GM23248 (cell line): ENCODE measurements around the gene LTBP3. TPM values are rescaled to one million over a fixed set of nuclear protein-coding genes. Genes with fewer than 3 reads are reported as not detected.
A peak's percentile ranks its signal among the peaks of the same experiment; 100 is the strongest.

Source experiments
- DNase-seq: peaks from one replicate; pipeline ENCODE4 v3.0.0-alpha.2; 2015
- H2AFZ ChIP-seq: fragments of 200-600 bp; sonication (generic); 2 replicates; pipeline ENCODE4 v1.6.1; 2016; ENCODE audit warnings: antibody characterized with exemption
- H3F3A ChIP-seq: fragments of 200-600 bp; sonication (generic); 2 replicates; pipeline ENCODE4 v1.6.1; 2016; ENCODE audit warnings: mild to moderate bottlenecking, antibody characterized with exemption, mixed run types; ENCODE audit not compliant: insufficient read depth
- H3K27ac ChIP-seq: fragments of 200-600 bp; sonication (generic); 2 replicates; pipeline ENCODE4 v1.5.1; 2016; ENCODE audit warnings: mild to moderate bottlenecking
- H3K27me3 ChIP-seq: fragments of 200-600 bp; sonication (generic); replicated peaks from 2 replicates; pipeline ENCODE4 v1.6.1; 2016; ENCODE audit warnings: mild to moderate bottlenecking; ENCODE audit not compliant: insufficient read depth
- H3K36me3 ChIP-seq: fragments of 200-600 bp; sonication (generic); 2 replicates; pipeline ENCODE4 v1.6.1; 2016; ENCODE audit warnings: low read depth, mild to moderate bottlenecking
- H3K4me1 ChIP-seq: fragments of 200-600 bp; sonication (generic); 2 replicates; pipeline ENCODE4 v1.6.1; 2016; ENCODE audit warnings: mild to moderate bottlenecking; ENCODE audit not compliant: insufficient read depth
- H3K4me2 ChIP-seq: fragments of 200-600 bp; sonication (generic); one replicate; pipeline ENCODE4 v1.6.1; 2016; ENCODE audit warnings: mild to moderate bottlenecking; ENCODE audit not compliant: unreplicated experiment
- H3K4me3 ChIP-seq: fragments of 200-600 bp; sonication (generic); 2 replicates; pipeline ENCODE4 v1.5.1; 2016; ENCODE audit warnings: mild to moderate bottlenecking
- H3K79me2 ChIP-seq: fragments of 200-600 bp; sonication (generic); 2 replicates; pipeline ENCODE4 v1.6.1; 2016; ENCODE audit warnings: mild to moderate bottlenecking; ENCODE audit not compliant: insufficient read depth
- H3K9ac ChIP-seq: fragments of 200-600 bp; sonication (generic); 2 replicates; pipeline ENCODE4 v1.6.1; 2016; ENCODE audit warnings: mild to moderate bottlenecking
- H3K9me2 ChIP-seq: fragments of 200-600 bp; sonication (generic); 2 replicates; pipeline ENCODE4 v1.6.1; 2016; ENCODE audit warnings: mixed run types, mild to moderate bottlenecking, moderate library complexity; ENCODE audit not compliant: insufficient read depth
- H3K9me3 ChIP-seq: fragments of 200-600 bp; sonication (generic); one replicate; pipeline ENCODE4 v1.6.1; 2017; ENCODE audit warnings: low read depth
- H4K20me1 ChIP-seq: fragments of 200-600 bp; sonication (generic); 2 replicates; pipeline ENCODE4 v1.6.0; 2016; ENCODE audit not compliant: insufficient read depth
- EZH2 ChIP-seq: fragments of 200-600 bp; sonication (generic); IDR thresholded peaks from 2 replicates; pipeline ENCODE4 v1.6.1; 2018; ENCODE audit warnings: antibody characterized with exemption, mild to moderate bottlenecking; ENCODE audit not compliant: insufficient read depth, poor library complexity, severe bottlenecking
- EZH2phosphoT487 ChIP-seq: fragments of 200-600 bp; sonication (generic); IDR thresholded peaks from 2 replicates; pipeline ENCODE4 v1.6.1; 2018; ENCODE audit warnings: antibody characterized with exemption, moderate library complexity, mild to moderate bottlenecking, low read depth; ENCODE audit not compliant: insufficient read depth
- WGBS, 2 experiments: methylation state at CpG; one replicate each; pipeline ENCODE4 v1.1.6; 2015 to 2017; ENCODE audit warnings: low lambda C conversion rate in 2 of 2, low coverage in 1 of 2; ENCODE audit errors: missing lambda C conversion rate in 2 of 2; 5-methylcytosine and 5-hydroxymethylcytosine counted together
- in situ Hi-C: fragments of 300-500 bp; cut with MboI; formaldehyde crosslinking; loops from 2 replicates; pipeline ENCODE4 v1.15.0; 2020
- polyA plus RNA-seq: library from polyadenylated mRNA; unstranded; fragments of >200 nt; fragmentation: Nextera tagmentation; extraction: Ambion mirVana; gene quantifications from 2 replicates; pipeline ENCODE4 v1.2.1, GENCODE V29; 2016
- total RNA-seq: library from RNA; depleted of rRNA; stranded (reverse); fragments of >200 nt; shearing (Covaris generic); gene quantifications from 2 replicates; pipeline ENCODE4 v1.2.3, GENCODE V29; 2014; rRNA removed

The LTBP3 gene
- total RNA-seq (98.4 and 112 TPM in 2 replicates), polyA plus RNA-seq (36.5 and 39.6 TPM in 2 replicates)

DNA sequence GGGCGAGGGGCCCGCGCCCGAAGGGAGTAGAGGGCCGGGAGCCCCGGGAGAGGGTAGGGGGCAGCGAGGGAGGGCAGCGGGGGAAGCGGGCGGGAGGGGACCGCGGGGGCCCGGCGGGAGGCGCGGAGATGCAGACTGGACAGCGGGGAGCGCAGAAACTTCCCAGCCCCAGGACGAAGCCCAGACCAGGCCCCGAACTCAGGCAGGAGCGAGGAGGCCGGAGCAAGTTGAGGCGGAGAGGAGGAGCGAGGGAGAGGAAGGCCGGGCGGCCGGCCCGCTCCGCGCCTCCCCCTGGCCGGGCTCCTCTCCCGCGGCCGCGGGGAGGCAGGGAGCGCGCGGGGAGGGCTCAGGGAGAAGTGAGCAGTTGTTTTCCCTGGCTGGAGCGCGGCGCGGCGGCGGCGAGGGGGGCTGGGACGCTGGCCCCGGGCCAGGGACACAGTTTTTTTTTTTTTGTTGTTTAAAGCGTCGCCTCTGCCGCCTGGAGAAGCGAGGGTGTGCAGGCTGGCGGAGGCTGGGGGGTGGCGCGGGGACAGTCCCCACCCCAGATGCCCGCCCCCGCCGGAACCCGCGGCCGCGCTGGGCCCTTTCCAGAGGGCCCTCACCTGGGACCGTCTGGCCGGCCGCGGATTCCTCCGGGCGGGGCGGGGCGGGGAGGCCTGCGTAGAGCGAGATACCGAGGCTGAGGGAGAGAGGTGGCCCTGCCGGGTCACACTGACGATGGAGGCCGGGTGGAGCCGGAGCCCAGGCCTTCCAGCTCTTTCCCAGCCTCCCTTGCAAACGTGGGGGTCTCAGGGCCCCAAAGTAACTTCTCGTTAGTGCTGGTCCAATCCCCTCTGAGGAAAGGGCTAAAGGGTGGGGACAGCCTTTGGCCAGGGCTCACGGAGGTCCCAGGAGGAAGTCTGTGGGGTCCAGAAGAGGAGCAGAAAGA, at the start of gene LTBP3:
TSS of gene LTBP3 (minus strand) at position 358 of the 928 bp plus-strand sequence. CDS start 400 bp downstream, outside the sequence.
- in situ Hi-C loops: no loop called here
- no peaks in the 10 kb centered on the region for H3K36me3 ChIP-seq
- no peaks in the 10 kb centered on the region for H4K20me1 ChIP-seq
- TF ChIP-seq EZH2phosphoT487: no peak
- TF ChIP-seq EZH2: no peak
- no peaks in the 10 kb centered on the region for H3K9me2 ChIP-seq
- H3K4me3 ChIP-seq: peak within 1 kb of the TSS; percentile 84
- peaks cover 45% of the 10 kb centered on the region for H3F3A ChIP-seq
- peak within 1 kb of the TSS; percentile 89 for H3K27ac ChIP-seq
- H3K9ac ChIP-seq: peak within 1 kb of the TSS; percentile 87
- no peaks in the 10 kb centered on the region for H3K27me3 ChIP-seq
- H3K79me2 ChIP-seq: peaks cover 34% of the 10 kb centered on the region
- peaks cover 47% of the 10 kb centered on the region for H3K4me1 ChIP-seq
- peak within 1 kb of the TSS; percentile 58 for H2AFZ ChIP-seq
- H3K9me3 ChIP-seq: no peaks in the 10 kb centered on the region
- H3K4me2 ChIP-seq: peak within 1 kb of the TSS; percentile 83
- DNase-seq: peak; percentile 90
- 1 to 6% methylated on average over 8 to 73 of the region's 79 CpGs for WGBS, 2 experiments

DNA sequence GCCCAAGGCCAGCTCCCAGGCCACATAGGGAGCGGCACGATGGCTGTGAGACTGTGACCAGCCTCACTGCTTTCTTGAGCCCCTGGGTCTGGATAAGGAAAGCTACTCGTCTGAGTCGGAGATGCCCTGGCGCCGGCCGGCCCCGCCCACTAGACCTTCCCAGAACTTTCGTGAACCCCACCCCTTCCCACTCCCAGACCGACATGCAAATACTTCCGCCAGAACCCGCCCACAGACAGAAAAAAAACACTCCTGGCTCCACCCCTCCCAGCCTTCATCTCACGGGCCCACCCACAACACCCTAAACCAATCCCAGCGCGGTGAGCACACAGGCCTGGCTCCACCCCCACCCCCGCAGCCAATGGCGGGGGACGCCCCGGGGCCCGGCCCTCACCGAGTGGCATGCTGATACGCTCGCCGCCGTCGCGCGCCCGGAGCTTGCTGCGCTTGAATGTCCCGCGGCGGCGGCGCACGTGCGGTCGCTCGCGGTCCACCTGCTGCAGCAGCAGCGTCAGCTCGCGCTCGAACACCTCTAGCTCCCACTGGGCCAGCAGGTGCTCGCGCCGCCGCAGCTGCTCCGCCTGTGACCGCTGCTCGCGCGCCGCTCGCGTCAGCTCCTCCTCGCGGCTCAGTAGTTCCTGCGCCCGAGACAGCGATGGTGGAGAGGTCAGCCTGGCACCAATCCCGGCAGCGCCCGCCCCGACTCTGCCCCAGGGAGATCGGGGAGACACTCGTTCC, 48.9 kb upstream of the LTBP3 start:
- Histone ChIP-seq H3K9ac (peak overlapping the region; percentile 54), H3F3A (peaks cover 5% of the 10 kb centered on the region; the same call in 1 of the 2 replicates), H3K4me3 (peak overlapping the region; percentile 53), H3K27me3 (no peaks in the 10 kb centered on the region), H3K4me1 (peaks cover 15% of the 10 kb centered on the region; the same call in 1 of the 2 replicates), H3K79me2 (peaks cover 35% of the 10 kb centered on the region), H3K4me2 (peak overlapping the region; percentile 60), H3K27ac (peak overlapping the region; percentile 35), H3K9me2 (no peaks in the 10 kb centered on the region), H2AFZ (no peak overlapping the region), H4K20me1 (no peaks in the 10 kb centered on the region; the same call in 1 of the 2 replicates), H3K36me3 (peaks cover 11% of the 10 kb centered on the region; the same call in 1 of the 2 replicates), H3K9me3 (no peaks in the 10 kb centered on the region)
- DNase-seq: peak; percentile 98
- TF ChIP-seq EZH2 (no peak), EZH2phosphoT487 (no peak)
- in situ Hi-C loops: no loop called here
- WGBS, 2 experiments: 3 to 6% methylated on average over 56 to 61 of the region's 67 CpGs

DNA sequence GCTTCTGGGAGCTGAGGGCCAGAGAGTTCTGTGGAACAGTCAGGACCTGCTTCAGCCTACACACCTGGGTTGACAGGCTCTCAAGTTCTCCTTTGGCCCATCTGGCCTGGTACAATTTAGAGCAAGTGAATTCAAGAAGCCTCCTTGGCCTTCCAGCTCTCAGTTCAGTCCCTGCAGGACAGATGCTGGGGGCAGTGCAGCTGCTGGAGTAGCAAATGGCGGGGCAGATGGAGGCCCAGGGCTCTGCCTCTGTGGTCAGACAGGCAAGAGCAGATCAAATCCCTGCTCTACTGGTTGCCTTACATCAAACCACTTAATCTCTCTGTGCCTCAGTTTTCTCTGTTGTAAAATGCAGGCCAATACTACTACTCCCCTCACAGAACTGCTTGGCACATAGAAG, 46.1 kb upstream of the LTBP3 start:
- Histone ChIP-seq H2AFZ (no peak overlapping the region), H4K20me1 (no peaks in the 10 kb centered on the region; the same call in 1 of the 2 replicates), H3K4me2 (no peak overlapping the region), H3K4me3 (no peak overlapping the region), H3K9ac (no peak overlapping the region), H3K27me3 (no peaks in the 10 kb centered on the region), H3K4me1 (peaks cover 3% of the 10 kb centered on the region; the same call in 1 of the 2 replicates), H3K9me2 (no peaks in the 10 kb centered on the region), H3K36me3 (peaks cover 11% of the 10 kb centered on the region; the same call in 1 of the 2 replicates), H3F3A (no peaks in the 10 kb centered on the region), H3K27ac (no peak overlapping the region), H3K9me3 (no peaks in the 10 kb centered on the region), H3K79me2 (peaks cover 12% of the 10 kb centered on the region)
- DNase-seq: no peak
- 100% methylated on average over 1 of the region's 1 CpG for WGBS, 2 experiments
- TF ChIP-seq EZH2 (no peak), EZH2phosphoT487 (no peak)
- in situ Hi-C loops: no loop called here

DNA sequence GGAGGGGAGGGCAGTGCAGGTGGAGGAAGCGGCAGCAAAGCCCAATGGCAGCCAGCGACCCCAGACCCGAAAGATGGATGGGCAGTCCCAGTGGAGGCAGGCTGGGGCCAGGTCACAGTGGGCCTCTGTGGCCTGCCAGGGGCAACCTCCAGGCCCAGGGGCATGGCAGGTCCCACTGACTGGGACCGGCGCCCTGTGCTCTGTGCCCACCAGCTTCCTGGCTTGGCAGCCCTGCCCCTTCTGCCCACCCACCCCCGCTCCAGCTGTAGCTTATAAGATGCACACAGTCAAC, 41.7 kb upstream of the LTBP3 start:
- Histone ChIP-seq H3F3A (no peaks in the 10 kb centered on the region), H3K27me3 (no peaks in the 10 kb centered on the region), H3K9me3 (no peaks in the 10 kb centered on the region), H3K4me1 (no peaks in the 10 kb centered on the region), H3K9me2 (no peaks in the 10 kb centered on the region), H3K36me3 (peaks cover 11% of the 10 kb centered on the region; the same call in 1 of the 2 replicates), H3K4me2 (no peak overlapping the region), H4K20me1 (no peaks in the 10 kb centered on the region), H3K79me2 (no peaks in the 10 kb centered on the region), H3K27ac (no peak overlapping the region), H3K9ac (no peak overlapping the region), H2AFZ (no peak overlapping the region), H3K4me3 (no peak overlapping the region)
- no peak for DNase-seq
- 98 to 100% methylated on average over 6 of the region's 6 CpGs for WGBS, 2 experiments
- in situ Hi-C loops: no loop called here
- no peak for TF ChIP-seq EZH2
- no peak for TF ChIP-seq EZH2phosphoT487
